ENCODE results near the gene CASK.

- no peak for TF ChIP-seq CTCF (IDR thresholded peaks at IDR 0.05)
- TF ChIP-seq POLR2A (IDR thresholded peaks at IDR 0.05): no peak
- TF ChIP-seq POLR2AphosphoS5 (IDR thresholded peaks at IDR 0.05): no peak
- TF ChIP-seq EP300 (IDR thresholded peaks at IDR 0.05): no peak
Measured at GRCh38 chrX:41718481-41719235, 204.7 kb downstream of the CASK start.

Measured in stomach (tissue), 4 donors.